NCI-H128 (cell line): ENCODE data around the gene TSPAN9.

Experiments
- DNase-seq: peaks from one replicate; lab custom pipeline; 2025; ENCODE audit not compliant: unreplicated experiment; lab: John Stamatoyannopoulos, UW

Gene TSPAN9

DNA sequence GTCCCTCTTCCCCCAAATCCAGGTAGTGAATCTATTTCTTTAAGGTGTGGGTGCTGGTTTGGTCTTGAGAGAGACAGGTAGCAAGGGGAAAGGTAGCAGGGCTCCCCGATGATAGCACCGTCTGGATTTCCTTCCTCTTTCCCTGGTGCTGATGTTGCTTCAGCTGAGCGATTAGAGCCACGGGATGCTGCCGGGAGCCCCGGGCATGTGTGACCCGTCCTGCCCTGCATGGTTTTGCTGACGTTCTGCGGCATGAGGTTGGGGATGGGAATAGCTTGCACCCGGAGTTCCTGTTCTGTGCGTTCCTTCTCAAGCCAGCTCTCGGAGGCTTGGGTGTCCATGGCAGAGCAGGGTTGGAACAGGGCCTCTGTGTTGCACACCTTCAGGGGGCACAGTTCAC, 107.3 kb downstream of the TSPAN9 start:
- DNase-seq: no peak

DNA sequence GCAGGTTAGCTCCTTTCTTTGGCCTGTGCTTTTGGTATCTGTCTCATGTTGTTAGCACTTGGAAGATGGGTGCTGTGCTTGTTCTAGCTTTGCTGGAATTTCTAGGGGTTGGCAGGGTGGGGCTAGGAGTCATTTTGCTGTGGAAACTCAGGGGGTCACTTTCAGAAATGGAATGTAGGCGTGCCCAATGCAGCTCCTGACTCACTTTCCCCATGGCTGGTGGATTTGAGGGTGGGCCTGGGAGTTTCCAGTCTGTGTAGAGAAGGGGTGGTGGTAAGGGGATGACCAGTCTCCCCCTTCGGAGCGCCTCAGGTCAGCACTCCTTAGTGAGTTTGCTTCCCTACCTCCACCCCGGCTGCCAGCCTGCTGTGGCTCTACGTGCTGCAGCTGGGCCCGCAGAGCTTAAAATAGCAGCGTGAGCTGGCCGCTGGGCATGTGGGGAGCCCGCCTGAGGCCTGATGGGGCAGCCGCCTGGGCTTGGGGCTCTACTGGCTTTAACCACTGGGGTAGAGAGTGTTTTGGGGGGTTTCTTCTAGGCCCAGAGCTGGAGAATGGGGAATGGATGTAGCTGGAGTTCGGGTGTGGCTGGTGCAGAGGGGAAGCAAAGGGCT, 108.2 kb downstream of the TSPAN9 start:
- DNase-seq: no peak

DNA sequence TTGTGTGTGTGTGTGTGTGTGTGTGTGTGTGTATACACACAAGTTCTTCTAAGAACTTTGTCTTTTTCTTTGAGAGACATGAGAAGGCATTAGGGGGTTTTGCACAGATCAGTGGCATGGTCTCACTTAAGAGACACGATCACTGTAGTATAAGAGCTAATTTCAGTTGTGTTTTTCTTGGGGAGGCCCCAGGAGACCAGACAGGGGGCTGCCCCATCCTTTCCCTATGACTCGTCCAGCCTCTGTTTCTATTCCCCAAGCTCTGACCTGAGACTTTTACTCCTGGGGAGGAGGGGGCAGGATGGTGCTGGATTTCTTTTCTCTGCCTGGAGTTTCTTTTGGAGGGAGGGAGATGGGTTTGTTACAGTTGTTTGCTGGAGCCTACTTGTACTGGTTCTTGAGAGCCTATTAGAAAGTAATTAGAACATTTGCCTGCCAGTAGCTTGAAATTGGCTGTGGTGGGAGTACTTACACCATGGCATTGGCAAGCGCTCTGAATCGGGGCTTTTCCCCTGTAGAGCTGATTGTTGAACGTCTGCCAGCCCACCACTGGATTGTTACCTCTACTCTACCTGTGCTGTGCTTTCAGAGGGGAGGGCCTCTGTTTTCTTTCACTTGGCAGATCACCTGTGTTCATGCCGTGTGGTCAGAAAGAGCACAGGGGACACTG, 109.5 kb downstream of the TSPAN9 start:
- DNase-seq: no peak

DNA sequence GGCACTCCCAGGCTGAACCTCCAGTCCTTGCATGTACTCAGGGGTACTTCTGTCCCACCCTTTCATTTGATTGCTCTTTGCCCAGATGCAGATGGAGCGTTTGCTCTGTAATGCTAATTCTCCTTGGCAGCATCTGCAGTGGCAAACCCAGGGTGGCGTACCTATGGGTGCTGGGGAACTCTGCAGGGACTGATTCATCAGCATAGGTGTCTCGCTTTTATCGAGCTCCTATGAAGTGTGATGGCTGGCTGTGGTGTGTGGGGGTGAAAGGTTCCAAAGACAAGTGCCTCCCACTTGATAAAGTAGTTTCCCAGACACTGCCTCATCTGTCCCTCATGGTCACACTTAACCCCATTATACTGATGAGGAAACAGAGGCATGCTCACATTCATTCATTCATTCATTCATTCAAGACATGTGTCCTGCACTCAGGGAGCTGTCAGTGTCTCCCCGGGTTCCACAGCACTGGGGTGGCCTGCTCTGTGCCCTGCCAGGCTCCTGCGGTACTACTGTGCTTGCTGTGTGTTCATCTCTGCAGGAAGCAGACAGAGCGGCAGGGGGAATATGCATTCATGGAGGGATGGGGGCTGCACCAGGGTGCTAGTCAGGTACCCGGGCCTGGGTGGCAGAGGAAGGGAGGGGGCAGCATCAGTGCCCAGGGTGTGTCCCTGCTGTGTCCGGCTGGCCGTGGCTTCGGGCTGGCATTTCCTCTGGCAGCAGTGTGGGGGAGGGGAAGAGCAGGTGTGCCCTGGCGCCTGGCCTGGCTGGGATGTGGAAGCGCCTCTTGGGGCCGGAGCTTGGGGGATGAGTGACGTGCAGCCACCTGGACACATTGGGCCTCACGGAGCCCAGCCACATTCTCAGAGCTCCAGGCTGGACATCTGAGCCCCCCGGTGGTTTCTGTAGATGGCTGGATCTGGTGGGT, 110.9 kb downstream of the TSPAN9 start:
- no peak for DNase-seq

DNA sequence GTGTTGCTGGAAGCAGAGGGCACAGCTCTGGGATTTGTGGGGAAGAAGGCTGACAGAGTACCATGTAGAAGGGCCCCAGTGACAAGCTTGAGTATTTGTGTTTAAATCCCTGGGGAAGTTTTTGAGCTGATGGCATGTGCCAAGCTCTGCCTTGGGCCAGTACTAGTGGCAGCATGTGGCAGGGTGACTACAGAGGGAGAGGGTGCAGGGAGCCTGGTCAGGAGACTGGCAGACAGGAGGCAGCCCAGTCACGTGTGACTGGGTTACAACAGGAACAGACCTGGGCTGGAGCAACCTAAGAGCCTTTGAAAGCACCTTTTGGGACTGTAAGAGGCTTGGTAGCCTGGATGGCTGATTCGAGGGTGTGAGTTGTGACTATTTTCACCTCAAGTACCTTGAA, 112.1 kb downstream of the TSPAN9 start:
- no peak for DNase-seq

DNA sequence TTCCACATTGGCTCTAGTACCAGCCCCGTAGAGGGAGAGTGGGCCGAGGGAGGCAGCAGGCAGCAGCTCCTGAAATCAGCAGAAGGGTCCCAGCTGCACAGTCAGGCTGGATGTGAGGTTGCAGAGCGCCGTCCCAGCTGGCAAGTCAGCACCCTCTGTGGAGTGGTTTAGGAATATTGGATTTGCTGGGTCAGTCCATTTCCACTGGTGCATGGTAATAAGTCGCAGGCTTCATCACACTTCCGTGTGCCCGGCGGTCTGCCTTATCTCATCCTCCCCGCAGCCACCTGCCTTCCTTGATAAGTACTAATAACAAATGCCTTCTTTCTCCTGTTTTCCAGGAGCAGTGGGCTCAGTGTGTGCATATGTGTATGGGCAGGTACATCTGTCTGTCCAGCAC, 112.9 kb downstream of the TSPAN9 start:
- DNase-seq: no peak

DNA sequence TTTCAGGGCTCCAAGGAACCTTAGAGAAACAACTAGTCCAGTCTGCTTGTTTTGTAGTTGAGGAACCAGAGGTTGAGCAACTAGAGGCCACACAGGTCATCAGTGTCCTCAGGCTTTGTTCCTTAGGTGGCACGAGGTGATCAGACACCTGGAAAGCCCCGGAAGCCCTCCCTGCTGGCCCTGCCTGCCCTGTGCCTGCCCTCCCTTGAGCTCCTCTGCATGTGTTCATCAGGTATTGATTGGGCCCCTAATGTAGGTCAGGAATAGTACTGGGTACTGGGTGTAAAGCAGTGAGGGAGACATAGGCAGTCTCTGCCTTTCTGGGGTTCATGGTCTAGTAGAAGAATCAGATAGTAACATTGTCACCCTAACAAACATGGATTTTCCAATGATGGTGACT, 114.3 kb downstream of the TSPAN9 start:
- DNase-seq: no peak

DNA sequence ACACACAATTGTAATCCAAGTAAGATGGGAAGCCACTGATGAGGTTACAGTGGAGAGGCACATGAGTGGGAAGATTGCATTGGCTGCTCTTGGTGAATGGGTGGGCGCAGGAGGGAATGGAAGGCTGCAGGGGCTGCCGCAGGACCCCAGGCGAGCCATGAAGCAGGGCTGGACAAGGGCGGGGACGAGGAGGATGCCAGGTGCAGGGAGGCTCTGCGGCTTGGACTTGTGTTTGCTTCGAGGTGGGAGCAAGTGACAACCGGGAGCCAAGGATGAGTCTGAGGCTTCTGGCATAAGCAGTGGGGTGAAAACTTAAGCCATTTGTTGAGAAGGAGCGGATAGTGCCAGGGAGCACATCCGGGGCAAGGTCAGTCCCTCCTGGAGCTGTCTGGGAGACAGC, 115.0 kb downstream of the TSPAN9 start:
- no peak for DNase-seq

DNA sequence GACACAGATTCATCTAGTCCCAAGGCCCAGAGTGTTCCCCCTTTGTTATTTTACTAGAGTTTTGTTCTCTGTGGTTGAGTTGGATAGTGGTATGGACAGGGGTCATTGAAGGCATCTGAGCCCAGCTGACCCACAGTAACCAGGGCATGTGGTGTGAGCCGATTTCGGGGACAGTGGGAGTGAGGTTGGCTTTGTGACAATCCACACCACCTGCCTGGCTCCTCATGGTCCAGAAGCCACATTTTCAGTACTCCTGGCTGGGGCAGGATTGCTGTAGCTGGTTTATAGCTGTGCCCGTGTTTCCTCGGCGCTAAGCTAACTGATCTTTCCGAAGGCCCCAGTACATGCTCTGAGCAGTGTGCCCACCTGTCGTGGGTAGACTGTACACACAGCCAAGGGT, 116.0 kb downstream of the TSPAN9 start:
- DNase-seq: no peak

DNA sequence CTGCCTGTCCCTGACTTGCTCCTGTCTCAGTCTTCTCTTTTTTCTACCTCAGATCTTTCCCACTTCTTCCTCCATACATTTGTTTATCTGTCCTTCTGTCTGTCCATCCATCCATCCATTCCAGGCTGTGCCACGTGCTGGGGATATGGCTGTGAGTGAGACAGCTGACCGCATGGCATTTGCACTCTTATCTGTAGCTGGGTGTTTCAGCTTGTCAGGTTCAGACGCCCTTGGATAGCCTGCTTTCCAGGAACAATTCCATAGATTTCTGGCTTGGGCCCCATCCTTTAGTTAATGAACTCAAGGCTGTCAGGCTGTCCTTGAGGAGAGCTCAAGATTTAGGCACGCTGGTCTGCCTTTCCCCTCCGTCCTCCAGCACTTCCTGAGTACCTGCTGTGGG, 116.6 kb downstream of the TSPAN9 start:
- DNase-seq: no peak

DNA sequence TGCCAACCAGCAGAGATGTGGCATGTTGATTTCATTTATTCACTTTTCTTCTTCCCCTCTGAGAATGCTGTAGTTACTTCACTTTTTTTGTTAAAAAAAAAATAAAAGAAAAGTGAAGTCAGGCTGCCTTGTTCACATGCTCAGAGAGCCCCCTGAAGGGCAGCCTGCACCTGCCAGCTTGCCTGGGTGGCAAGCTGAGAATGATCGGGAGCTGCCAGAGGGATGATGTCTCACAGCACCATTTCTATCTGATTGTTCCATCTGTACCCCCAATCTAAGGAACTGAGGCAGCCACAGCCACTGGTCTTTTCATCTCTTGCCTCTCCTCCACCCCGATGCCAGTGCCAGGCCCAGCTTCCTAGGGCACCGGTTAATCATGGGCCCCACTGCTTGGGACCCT, 118.2 kb downstream of the TSPAN9 start:
- no peak for DNase-seq

DNA sequence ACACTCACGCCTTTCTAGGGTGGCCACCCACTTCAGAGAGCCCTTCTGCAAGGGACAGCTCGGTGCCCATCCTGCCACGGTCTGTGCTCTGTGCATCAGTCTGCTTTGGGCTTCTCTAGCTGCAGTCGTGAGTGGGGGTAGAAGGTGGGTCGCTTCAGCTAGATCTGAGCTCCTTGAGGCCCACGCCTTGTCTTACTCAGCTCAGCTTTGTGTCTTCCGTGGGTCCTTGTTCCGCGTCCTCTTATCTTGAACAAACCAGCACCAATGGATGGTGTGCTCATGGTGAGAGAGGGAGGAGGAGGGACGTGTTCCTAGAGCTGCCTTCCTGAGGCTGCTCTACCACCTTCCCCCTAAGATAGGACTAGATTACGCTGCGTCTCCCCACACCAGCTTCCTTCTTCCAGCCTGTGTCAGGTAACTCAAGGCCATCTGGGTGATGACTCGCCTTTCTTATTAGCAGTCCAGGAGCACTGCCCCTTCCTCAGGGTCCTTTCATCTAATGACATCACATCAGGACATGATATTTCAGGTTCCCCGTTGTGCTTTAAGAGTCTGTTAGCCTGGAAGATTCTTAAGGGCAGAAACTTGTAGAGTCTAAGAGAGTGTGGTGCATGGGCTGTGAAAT, 118.8 kb downstream of the TSPAN9 start:
- no peak for DNase-seq

DNA sequence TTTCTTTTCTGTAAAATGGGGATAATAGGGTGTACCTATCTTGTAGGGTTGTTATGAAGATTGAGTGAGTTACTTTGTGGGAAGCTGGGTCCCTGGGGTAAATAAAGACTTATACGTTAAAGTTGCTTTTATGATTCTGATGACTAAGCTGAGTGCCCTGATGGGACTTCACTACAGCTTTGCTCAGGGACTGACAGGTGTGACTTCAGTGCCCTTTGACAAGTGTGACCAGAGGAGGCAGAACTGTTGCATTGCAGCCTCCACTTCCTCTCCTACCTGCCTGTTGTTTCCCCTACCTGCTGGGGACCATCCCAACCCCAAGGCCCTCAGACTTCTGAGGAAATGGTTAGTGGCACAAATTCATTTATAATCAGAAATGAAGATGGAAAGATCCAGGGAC, 119.3 kb downstream of the TSPAN9 start:
- no peak for DNase-seq

DNA sequence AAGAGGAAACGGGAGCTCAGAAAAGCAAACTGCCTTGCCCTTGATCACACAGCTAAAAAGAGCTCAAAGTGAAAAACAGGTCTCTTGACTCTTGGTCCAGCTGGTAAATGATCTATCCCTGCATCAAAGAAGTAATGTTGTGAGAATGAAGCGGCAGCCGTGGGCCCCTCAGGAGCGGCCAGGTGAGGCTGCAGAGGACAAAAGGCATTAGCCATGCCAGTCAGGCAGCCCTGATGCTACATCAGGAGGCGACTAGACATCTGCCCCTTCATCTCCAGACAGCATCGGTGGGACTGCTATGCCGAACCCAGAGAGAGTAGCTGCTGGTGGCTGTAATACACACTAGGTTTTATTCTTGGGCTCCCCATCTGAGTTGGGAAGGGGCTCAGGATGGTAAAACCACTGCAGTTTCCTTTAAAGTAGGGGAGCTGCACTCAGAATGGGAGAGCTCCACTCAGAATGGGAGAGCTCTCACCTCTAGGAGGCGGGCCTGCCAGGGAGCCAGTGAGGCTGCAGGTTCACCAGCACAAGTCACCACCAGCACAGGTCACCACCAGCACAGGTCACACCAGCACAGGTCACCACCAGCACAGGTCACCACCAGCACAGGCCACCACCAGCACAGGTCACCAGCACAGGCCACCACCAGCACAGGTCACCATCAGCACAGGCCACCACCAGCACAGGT, 120.1 kb downstream of the TSPAN9 start:
- DNase-seq: no peak

DNA sequence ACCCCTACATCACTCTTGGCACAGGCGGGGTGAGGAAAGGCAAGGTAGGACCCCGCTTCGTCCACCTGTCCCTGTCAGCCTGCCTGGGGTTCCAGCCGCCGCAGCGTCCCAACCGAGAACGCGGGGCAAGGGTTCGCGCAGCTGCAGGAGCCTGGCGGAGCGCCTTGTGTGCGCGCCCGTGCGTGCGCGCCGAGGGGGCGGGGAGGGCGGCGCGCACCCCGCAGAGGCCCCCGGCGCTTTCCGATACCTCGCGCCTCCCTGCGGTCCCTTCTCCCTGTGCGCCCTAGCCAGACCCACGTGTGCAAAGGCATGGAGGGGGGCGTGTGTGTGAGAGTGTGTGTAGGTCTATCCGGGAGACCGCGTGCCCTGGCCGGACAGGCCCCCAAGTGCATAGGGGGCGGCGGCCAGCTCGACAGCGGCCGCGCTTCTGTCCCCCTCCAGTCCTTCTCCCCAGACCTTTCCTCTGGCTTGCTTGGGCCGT, 122.4 kb downstream of the TSPAN9 start:
- DNase-seq: no peak

DNA sequence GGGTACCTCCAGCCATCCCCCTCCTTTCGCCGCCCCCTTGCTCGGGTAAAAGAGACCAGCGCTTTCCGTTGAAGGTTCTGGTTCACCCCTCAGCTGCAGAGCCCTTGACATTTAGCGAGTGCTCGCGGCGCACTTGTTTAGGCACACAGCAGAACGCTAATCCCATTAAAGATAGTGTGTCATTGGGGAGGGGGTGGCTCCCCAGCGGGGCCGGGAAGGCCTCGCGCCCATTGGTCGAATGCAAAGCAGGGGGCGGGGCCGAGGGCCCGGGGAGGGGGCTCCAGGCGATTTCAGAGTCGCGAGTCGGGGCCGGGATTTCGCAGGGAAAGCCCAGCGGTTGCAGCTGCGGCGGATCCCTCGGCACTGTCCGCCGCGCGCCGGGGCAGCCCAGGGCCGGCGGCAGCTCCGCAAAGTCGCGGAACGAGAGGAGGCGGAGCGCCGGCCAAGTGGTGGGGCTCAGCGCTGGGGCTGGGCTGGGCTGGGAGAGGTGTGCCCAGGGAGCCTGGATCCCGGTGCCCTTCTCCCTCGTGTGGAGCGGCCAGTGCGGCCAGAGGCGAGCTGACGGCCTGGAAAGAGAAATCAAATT, 122.9 kb downstream of the TSPAN9 start:
- DNase-seq: peak; percentile 40

DNA sequence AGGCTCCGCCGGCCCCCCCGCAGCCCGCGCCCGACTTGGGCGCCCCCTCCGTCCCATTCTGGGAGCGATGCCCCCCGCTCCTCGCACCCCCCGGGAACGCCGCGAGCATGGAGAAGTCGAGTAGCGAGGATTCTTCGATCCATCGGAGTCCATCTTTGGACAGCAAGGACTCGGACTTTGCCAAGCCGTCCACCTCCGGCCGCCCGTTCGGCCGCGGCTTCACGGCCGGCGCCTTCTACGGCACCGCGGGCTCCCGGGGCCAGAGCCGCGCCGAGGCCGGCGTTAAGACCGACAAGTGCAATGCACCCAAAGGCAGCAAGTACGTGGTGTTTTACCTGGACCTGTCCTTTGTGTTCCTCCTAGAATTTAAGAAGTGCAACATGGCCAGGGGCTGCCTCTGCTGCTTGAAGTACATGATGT, 123.6 kb downstream of the TSPAN9 start:
- DNase-seq: no peak

DNA sequence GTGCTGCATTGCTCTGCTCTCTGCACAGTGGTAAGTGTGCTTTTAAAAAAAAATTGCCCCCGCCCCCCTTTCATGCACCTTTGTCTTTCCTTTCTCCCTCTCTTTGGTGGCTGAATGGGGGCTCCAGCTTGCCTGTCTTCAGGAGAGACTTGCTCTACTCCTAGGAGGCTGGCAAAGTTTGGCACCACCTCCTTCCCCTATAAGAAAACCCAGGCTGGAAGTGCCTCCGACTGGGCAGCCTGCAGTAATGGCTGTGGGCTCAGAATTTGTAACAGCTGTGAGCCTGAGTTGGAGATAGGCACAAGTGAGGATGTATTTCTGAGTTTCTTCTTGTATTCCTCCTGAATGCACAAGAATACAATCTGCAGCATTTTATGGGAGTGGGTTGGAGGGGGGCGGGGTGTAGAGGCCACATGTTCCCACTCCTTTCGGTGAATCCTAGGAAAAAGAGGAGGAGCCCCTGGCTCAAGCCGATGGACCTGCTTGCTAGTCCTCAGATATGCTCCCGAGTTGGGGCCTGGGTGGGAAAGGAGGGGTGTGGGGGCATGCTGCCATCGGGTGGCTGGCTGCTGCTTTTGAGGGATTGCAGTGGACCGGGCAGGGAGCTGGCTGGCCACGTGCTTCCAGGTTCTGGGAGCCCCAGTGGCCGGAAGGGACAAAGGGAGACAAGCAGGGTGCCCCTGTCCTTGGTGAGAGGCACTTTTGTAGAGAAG, 124.3 kb downstream of the TSPAN9 start:
- DNase-seq: no peak

DNA sequence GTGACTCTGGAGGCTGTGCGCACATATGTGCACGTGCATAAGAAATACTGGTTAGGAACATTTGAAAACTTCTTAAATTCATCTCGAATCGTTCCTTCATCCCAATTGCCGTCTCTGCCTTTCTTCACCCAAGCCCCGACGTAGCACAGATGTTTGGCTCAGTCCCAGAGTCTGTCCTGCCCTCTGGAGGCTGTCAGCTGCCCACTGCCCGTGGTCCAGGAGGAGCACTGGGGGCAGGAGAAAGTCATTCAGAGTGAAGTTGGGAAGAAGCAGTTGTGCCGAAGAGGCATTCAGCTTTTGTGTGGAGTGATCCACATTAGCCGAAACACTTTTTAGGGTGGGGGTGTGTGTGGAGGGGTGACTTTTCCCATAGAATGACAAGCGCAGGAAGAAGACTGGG, 124.9 kb downstream of the TSPAN9 start:
- DNase-seq: no peak
